ENCODE measurements around the gene CRYGS.
"Not testable (repeated sequence)": the region's sequence is repeated elsewhere in the genome, so short reads cannot be mapped to it uniquely, and the experiment has no call there.

CRYGS gene

GRCh38 chr3:186498022-186498421 lies 46.2 kb downstream of the CRYGS start:
- H3K4me3 ChIP-seq (ENCODE audit: low read depth, low read length); H3K36me3 ChIP-seq (ENCODE audit: control insufficient read depth, insufficient read depth, low read length); H3K27me3 ChIP-seq (ENCODE audit: control insufficient read depth, insufficient read depth, low read length); H3K4me1 ChIP-seq (ENCODE audit: control insufficient read depth, insufficient read depth, low read length); H3K9ac ChIP-seq (ENCODE audit: low read depth, low read length); H3K9me3 ChIP-seq (ENCODE audit: control insufficient read depth, insufficient read depth, low read length): not testable (repeated sequence)

DNA sequence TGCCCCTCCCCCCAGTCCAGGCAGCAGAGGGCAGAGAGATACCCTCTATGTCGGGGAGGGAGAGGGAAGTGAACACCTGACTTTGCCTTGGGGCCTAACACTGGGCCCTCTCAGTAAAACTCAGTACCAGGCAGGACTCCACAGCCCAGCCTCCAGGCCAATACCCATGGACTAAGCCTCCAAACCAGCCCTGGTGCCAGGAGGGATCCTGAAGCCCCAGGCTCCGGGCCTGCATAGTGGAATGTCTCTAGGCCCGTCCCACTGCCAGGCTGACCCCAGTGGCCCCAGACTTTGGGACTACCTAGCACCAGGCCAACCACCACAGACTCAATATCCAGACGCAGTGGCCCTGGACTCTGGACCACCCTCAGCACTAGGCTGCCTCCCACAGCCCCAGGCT lies 46.6 kb downstream of the CRYGS start:
- Histone ChIP-seq H3K27me3 (ENCODE audit: control insufficient read depth, insufficient read depth, low read length) (no peaks in the 10 kb centered on the region), H3K4me3 (ENCODE audit: low read depth, low read length) (no peak overlapping the region), H3K4me1 (ENCODE audit: control insufficient read depth, insufficient read depth, low read length) (no peaks in the 10 kb centered on the region), H3K36me3 (ENCODE audit: control insufficient read depth, insufficient read depth, low read length) (no peaks in the 10 kb centered on the region), H3K9ac (ENCODE audit: low read depth, low read length) (no peak overlapping the region), H3K9me3 (ENCODE audit: control insufficient read depth, insufficient read depth, low read length) (no peaks in the 10 kb centered on the region)

GRCh38 chr3:186496635-186497034 lies 47.5 kb downstream of the CRYGS start:
- Histone ChIP-seq H3K27me3 (ENCODE audit: control insufficient read depth, insufficient read depth, low read length) (no peaks in the 10 kb centered on the region), H3K9me3 (ENCODE audit: control insufficient read depth, insufficient read depth, low read length) (no peaks in the 10 kb centered on the region), H3K4me3 (ENCODE audit: low read depth, low read length) (no peak overlapping the region), H3K4me1 (ENCODE audit: control insufficient read depth, insufficient read depth, low read length) (no peaks in the 10 kb centered on the region), H3K36me3 (ENCODE audit: control insufficient read depth, insufficient read depth, low read length) (no peaks in the 10 kb centered on the region), H3K9ac (ENCODE audit: low read depth, low read length) (no peak overlapping the region)

- Histone ChIP-seq H3K36me3 (ENCODE audit: control insufficient read depth, insufficient read depth, low read length) (no peaks in the 10 kb centered on the region), H3K4me1 (ENCODE audit: control insufficient read depth, insufficient read depth, low read length) (no peaks in the 10 kb centered on the region), H3K9ac (ENCODE audit: low read depth, low read length) (no peak overlapping the region), H3K9me3 (ENCODE audit: control insufficient read depth, insufficient read depth, low read length) (no peaks in the 10 kb centered on the region), H3K4me3 (ENCODE audit: low read depth, low read length) (no peak overlapping the region), H3K27me3 (ENCODE audit: control insufficient read depth, insufficient read depth, low read length) (no peaks in the 10 kb centered on the region)
Measured at GRCh38 chr3:186496016-186496415, 48.2 kb downstream of the CRYGS start.

DNA sequence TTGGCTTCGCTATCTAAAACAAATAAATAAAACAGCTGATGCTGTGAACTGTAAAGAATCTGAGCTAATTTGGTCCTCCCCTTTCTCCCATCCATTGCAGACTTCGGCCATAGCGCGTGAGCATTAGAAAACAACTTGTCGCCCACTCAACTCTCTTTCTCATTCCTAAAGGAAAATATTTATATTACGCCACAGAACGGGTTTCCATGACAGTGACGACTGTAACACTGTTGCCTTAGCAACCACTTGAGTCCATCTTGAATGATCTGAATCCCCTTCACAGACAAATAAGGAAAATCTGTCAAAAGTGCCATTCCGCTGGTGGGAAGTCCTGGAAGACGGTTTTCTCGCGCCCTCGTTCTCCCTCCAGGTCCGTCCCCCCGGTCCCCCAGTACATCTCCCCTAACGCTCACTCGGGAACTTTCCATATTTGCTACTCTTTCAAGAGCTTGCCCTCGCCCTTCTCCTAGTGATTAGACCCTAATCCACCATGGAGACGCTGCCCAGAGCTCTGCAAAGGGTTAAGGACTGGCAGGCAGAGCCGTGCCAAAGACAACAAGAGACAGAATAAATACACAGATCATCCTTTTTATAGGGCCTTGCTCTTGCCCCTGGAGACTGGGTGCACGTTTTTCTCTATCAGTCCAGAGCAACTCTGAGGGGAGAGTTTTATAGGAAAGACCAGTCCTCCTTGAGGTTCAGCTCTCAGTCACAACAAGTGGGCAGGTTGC lies 50.5 kb downstream of the CRYGS start:
- H3K9ac ChIP-seq (ENCODE audit: low read depth, low read length), result no peak overlapping the region

DNA sequence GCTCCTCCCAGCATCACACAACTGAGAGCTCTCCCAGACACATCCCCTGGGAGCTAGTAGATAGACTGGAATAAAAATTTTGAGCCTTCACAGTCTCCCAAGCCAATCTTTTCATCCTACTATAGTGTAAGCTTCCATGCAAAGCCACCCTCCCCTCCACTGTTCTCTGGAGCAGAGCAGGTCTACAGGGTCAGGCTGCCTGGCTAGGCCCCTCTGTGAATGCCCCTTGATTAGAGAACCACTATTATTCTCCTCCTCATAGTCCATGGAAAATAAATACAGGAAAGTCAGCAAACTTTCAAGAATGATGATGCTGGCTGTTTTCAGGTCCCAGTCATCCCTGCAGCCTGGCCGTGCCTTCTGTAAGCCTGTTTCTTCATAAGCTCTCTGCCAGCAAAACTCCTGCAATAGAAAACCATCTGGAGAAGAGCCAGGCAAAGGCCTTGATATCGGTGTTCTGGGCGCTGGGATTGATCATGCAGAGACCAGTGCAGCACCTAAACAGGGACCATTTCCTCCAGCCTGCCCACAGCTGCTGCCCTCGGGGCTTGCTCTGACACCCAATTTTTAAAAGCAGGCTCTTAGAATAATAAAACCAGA lies 51.7 kb downstream of the CRYGS start:
- no peaks in the 10 kb centered on the region for H3K9me3 ChIP-seq (ENCODE audit: control insufficient read depth, insufficient read depth, low read length)
- no peak overlapping the region for H3K4me3 ChIP-seq (ENCODE audit: low read depth, low read length)
- no peaks in the 10 kb centered on the region for H3K27me3 ChIP-seq (ENCODE audit: control insufficient read depth, insufficient read depth, low read length)
- H3K4me1 ChIP-seq (ENCODE audit: control insufficient read depth, insufficient read depth, low read length), result no peaks in the 10 kb centered on the region
- H3K36me3 ChIP-seq (ENCODE audit: control insufficient read depth, insufficient read depth, low read length), result no peaks in the 10 kb centered on the region
- H3K9ac ChIP-seq (ENCODE audit: low read depth, low read length), result no peak overlapping the region

More for the DNA sequence above, 50.5 kb downstream of the CRYGS start:
- no peaks in the 10 kb centered on the region for H3K4me1 ChIP-seq (ENCODE audit: control insufficient read depth, insufficient read depth, low read length)
- H3K27me3 ChIP-seq (ENCODE audit: control insufficient read depth, insufficient read depth, low read length), result no peaks in the 10 kb centered on the region
- H3K36me3 ChIP-seq (ENCODE audit: control insufficient read depth, insufficient read depth, low read length), result no peaks in the 10 kb centered on the region
- no peaks in the 10 kb centered on the region for H3K9me3 ChIP-seq (ENCODE audit: control insufficient read depth, insufficient read depth, low read length)
- no peak overlapping the region for H3K4me3 ChIP-seq (ENCODE audit: low read depth, low read length)

DNA sequence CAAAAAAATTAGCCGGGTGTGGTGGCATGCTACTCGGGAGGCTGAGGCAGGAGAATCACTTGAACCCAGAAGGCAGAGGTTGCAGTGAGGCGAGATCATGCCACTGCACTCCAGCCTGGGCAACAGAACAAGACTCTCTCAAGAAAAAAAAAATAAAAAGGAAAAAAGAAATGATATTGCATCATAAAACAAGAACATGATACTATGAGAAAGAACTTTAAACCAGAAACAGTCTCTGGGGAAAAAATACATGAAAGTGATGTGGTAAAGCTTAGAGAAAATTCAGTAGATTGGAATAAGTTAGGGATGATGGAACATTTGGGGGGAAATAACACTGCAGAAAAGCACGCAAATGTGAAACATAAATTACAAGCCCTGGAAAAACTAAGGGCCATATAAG lies 54.7 kb downstream of the CRYGS start:
- no peaks in the 10 kb centered on the region for H3K9me3 ChIP-seq (ENCODE audit: control insufficient read depth, insufficient read depth, low read length)
- no peak overlapping the region for H3K9ac ChIP-seq (ENCODE audit: low read depth, low read length)
- no peaks in the 10 kb centered on the region for H3K36me3 ChIP-seq (ENCODE audit: control insufficient read depth, insufficient read depth, low read length)
- H3K27me3 ChIP-seq (ENCODE audit: control insufficient read depth, insufficient read depth, low read length), result no peaks in the 10 kb centered on the region
- H3K4me1 ChIP-seq (ENCODE audit: control insufficient read depth, insufficient read depth, low read length), result no peaks in the 10 kb centered on the region
- no peak overlapping the region for H3K4me3 ChIP-seq (ENCODE audit: low read depth, low read length)
